GM23338 (cell line): ENCODE measurements around the gene TRMT44. TPM values are rescaled to one million over a fixed set of nuclear protein-coding genes. Genes with fewer than 3 reads are reported as not detected.

Source experiments
- CREB1 ChIP-seq: fragments of 250-450 bp; sonication (Bioruptor Pico); IDR thresholded peaks from 2 replicates; pipeline ENCODE4 v1.5.0; 2020; ENCODE audit warnings: low read depth, mild to moderate bottlenecking, moderate library complexity
- EZH2 ChIP-seq: fragments of 200-600 bp; sonication (generic); IDR thresholded peaks from one replicate; pipeline ENCODE4 v1.8.0; 2017; ENCODE audit warnings: antibody characterized with exemption, mild to moderate bottlenecking, low read depth; ENCODE audit not compliant: unreplicated experiment
- EZH2phosphoT487 ChIP-seq: fragments of 200-600 bp; sonication (generic); IDR thresholded peaks from one replicate; pipeline ENCODE4 v1.8.1; 2018; ENCODE audit warnings: antibody characterized with exemption; ENCODE audit not compliant: unreplicated experiment
- JUNB ChIP-seq: IDR thresholded peaks from one replicate; pipeline ENCODE4 v1.6.1; 2016; ENCODE audit warnings: antibody characterized with exemption; ENCODE audit not compliant: unreplicated experiment
- NANOG ChIP-seq: IDR thresholded peaks from 2 replicates; pipeline ENCODE4 v1.6.1; 2016; ENCODE audit warnings: antibody characterized with exemption, borderline replicate concordance
- POLR2AphosphoS5 ChIP-seq: IDR thresholded peaks from 2 replicates; pipeline ENCODE4 v1.6.1; 2016; ENCODE audit warnings: antibody characterized with exemption, low read depth
- REST ChIP-seq: IDR thresholded peaks from one replicate; pipeline ENCODE4 v1.6.1; 2018; ENCODE audit warnings: antibody characterized with exemption; ENCODE audit not compliant: unreplicated experiment
- STAT1 ChIP-seq: IDR thresholded peaks from one replicate; pipeline ENCODE4 v1.6.1; 2016; ENCODE audit warnings: antibody characterized with exemption; ENCODE audit not compliant: unreplicated experiment
- ZNF114 ChIP-seq: fragments of 250-450 bp; sonication (Bioruptor Pico); IDR thresholded peaks from 2 replicates; pipeline ENCODE4 v1.5.0; 2020; ENCODE audit warnings: mild to moderate bottlenecking, moderate library complexity
- polyA plus RNA-seq: library from polyadenylated mRNA; unstranded; fragments of >200 nt; fragmentation: Nextera tagmentation; extraction: Ambion mirVana; gene quantifications from 2 replicates; pipeline ENCODE4 v1.2.1, GENCODE V29; 2016
- total RNA-seq: library from RNA; depleted of rRNA; stranded (reverse); fragments of >200 nt; shearing (Covaris generic); gene quantifications from 2 replicates; pipeline ENCODE4 v1.2.3, GENCODE V29; 2014
- TF ChIP-seq, protein P1 (sequence below): fragments of 250-450 bp; sonication (Bioruptor Pico); IDR thresholded peaks from 2 replicates; pipeline ENCODE4 v1.5.0; 2020; ENCODE audit warnings: mild to moderate bottlenecking, moderate library complexity
- TF ChIP-seq, protein P2 (sequence below), 2 experiments: fragments of 200-600 bp in 1 of 2; sonication (generic) in 1 of 2; conservative IDR thresholded peaks; 2 replicates each; pipeline versions ENCODE4 v1.5.1 to v1.6.1; 2016 to 2017; ENCODE audit warnings: antibody characterized with exemption in 2 of 2, low read depth in 2 of 2, mild to moderate bottlenecking in 2 of 2, moderate library complexity in 1 of 2

The TRMT44 gene
- total and polyA plus RNA-seq, 2 experiments from 2014 or later: 10.3 to 49.8 TPM

DNA sequence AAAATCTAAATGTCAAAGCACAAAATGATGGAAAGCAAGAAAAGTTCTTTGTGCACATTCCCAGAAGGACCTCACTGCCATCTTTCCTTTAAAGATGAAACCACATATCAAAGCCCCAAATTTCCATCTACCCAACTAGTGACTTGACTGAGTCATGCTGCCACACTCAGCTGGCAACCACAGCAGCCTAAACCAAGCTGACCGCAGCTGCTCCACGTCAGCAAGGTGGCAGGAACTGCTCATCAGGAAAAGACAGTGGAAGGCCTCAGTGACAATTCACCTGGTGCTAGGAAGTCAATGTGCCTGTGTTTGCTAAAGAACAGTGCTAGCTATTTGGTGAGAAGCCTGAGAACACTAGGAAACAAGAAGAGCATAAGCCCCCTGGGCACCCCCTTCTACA is 26.2 kb upstream of the TRMT44 start (continued):
- TF ChIP-seq, protein P1, sequence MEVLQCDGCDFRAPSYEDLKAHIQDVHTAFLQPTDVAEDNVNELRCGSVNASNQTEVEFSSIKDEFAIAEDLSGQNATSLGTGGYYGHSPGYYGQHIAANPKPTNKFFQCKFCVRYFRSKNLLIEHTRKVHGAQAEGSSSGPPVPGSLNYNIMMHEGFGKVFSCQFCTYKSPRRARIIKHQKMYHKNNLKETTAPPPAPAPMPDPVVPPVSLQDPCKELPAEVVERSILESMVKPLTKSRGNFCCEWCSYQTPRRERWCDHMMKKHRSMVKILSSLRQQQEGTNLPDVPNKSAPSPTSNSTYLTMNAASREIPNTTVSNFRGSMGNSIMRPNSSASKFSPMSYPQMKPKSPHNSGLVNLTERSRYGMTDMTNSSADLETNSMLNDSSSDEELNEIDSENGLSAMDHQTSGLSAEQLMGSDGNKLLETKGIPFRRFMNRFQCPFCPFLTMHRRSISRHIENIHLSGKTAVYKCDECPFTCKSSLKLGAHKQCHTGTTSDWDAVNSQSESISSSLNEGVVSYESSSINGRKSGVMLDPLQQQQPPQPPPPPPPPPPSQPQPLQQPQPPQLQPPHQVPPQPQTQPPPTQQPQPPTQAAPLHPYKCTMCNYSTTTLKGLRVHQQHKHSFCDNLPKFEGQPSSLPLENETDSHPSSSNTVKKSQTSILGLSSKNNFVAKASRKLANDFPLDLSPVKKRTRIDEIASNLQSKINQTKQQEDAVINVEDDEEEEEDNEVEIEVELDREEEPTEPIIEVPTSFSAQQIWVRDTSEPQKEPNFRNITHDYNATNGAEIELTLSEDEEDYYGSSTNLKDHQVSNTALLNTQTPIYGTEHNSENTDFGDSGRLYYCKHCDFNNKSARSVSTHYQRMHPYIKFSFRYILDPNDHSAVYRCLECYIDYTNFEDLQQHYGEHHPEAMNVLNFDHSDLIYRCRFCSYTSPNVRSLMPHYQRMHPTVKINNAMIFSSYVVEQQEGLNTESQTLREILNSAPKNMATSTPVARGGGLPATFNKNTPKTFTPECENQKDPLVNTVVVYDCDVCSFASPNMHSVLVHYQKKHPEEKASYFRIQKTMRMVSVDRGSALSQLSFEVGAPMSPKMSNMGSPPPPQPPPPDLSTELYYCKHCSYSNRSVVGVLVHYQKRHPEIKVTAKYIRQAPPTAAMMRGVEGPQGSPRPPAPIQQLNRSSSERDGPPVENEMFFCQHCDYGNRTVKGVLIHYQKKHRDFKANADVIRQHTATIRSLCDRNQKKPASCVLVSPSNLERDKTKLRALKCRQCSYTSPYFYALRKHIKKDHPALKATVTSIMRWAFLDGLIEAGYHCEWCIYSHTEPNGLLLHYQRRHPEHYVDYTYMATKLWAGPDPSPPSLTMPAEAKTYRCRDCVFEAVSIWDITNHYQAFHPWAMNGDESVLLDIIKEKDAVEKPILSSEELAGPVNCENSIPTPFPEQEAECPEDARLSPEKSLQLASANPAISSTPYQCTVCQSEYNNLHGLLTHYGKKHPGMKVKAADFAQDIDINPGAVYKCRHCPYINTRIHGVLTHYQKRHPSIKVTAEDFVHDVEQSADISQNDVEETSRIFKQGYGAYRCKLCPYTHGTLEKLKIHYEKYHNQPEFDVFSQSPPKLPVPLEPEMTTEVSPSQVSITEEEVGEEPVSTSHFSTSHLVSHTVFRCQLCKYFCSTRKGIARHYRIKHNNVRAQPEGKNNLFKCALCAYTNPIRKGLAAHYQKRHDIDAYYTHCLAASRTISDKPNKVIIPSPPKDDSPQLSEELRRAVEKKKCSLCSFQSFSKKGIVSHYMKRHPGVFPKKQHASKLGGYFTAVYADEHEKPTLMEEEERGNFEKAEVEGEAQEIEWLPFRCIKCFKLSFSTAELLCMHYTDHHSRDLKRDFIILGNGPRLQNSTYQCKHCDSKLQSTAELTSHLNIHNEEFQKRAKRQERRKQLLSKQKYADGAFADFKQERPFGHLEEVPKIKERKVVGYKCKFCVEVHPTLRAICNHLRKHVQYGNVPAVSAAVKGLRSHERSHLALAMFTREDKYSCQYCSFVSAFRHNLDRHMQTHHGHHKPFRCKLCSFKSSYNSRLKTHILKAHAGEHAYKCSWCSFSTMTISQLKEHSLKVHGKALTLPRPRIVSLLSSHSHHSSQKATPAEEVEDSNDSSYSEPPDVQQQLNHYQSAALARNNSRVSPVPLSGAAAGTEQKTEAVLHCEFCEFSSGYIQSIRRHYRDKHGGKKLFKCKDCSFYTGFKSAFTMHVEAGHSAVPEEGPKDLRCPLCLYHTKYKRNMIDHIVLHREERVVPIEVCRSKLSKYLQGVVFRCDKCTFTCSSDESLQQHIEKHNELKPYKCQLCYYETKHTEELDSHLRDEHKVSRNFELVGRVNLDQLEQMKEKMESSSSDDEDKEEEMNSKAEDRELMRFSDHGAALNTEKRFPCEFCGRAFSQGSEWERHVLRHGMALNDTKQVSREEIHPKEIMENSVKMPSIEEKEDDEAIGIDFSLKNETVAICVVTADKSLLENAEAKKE: no peak
- TF ChIP-seq STAT1: no peak
- TF ChIP-seq, protein P2, sequence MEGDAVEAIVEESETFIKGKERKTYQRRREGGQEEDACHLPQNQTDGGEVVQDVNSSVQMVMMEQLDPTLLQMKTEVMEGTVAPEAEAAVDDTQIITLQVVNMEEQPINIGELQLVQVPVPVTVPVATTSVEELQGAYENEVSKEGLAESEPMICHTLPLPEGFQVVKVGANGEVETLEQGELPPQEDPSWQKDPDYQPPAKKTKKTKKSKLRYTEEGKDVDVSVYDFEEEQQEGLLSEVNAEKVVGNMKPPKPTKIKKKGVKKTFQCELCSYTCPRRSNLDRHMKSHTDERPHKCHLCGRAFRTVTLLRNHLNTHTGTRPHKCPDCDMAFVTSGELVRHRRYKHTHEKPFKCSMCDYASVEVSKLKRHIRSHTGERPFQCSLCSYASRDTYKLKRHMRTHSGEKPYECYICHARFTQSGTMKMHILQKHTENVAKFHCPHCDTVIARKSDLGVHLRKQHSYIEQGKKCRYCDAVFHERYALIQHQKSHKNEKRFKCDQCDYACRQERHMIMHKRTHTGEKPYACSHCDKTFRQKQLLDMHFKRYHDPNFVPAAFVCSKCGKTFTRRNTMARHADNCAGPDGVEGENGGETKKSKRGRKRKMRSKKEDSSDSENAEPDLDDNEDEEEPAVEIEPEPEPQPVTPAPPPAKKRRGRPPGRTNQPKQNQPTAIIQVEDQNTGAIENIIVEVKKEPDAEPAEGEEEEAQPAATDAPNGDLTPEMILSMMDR (conservative IDR thresholded peaks at IDR 0.05; ENCODE audit: low read depth in 2 of 2): no peak
- no peak for TF ChIP-seq REST
- TF ChIP-seq POLR2AphosphoS5: no peak
- no peak for TF ChIP-seq EZH2phosphoT487
- TF ChIP-seq EZH2: no peak
- no peak for TF ChIP-seq ZNF114 (CRISPR knock-in tag)
- no peak for TF ChIP-seq NANOG
- no peak for TF ChIP-seq CREB1 (CRISPR knock-in tag)
- TF ChIP-seq JUNB: no peak
